Fibroblast of skin of scalp (primary cell): Measurements from ENCODE around the gene AKAP5.
"Not testable (repeated sequence)": the region's sequence is repeated elsewhere in the genome, so short reads cannot be mapped to it uniquely, and the experiment has no call there.

Experiments used
- DNase-seq: peaks from one replicate; pipeline ENCODE4 v3.0.0-alpha.2; 2013

AKAP5 gene

DNA sequence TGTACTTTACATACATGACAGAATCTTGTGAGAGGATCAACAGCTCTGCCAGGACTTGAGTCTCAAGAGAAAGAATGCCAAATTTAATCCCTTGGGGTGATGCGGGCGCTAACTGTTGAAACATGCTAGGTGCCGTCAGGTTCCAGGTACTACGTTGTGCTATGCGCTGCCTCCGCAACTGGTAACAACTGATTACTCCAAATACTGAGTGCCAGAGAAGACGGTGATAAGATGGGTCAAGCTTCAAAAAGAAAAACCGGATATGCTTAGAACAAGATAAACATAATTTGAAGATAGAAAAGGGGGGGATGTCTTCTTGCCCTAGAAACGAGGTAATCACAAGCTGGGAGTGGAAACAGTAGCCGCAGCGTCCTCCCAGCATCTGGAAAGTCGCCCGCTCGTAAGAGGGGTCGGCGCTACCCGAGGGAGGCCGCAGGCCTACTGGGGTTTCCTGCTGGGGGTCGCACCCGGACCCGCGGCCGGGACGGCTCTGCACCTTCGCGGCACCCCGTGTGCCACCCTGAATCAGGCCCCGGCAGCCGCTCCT, 37.7 kb downstream of the AKAP5 start:
- DNase-seq = no peak

DNA sequence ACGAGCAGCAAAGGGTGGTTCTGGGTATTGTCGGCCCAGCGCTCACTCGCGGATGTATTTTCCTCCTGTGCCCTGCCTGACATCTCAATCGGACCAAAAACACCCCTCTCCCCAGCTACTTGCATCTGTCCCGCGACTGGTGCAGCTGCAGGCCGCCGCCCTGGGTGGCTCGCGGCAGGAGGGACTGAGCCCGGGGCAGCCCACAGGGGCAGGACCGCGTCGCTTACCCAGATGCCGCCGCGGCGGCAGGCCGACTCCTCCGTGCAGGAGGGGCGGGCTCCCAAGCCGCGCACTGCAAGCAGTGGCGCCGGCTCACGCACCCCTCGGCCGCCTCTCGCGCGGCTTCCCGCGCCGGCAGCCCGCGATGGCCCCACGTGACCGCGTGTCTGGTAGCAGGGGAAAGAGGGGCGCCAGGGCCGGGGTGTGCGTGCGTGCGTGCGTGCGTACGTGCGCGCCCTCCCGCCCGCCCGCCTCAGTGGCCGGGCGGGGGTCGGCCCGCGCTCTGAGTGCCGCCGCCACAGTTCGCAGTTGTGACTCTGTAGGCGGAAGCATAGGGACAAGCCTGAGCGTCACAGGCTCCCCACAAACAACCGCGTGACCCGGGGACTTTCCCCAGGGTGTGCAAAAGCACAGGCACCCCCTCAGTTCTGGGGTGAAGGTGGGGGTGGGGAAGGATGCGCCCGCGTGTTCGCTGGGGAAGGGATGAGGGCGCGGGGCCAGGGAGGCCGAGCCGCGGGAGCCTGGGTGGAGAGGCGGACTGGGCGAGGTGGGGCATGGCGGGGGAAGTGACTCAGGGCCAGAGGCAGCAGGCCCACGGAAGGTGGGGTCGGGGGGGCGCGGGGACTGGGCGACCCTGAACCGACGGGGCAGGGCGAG, 38.4 kb downstream of the AKAP5 start, which contains the start of gene ZBTB25:
Gene ZBTB25 (minus strand): TSS at position 405 of the 876 bp plus-strand sequence. CDS start 13,305 bp downstream, outside the sequence.
- peak; percentile 96 for DNase-seq

DNA sequence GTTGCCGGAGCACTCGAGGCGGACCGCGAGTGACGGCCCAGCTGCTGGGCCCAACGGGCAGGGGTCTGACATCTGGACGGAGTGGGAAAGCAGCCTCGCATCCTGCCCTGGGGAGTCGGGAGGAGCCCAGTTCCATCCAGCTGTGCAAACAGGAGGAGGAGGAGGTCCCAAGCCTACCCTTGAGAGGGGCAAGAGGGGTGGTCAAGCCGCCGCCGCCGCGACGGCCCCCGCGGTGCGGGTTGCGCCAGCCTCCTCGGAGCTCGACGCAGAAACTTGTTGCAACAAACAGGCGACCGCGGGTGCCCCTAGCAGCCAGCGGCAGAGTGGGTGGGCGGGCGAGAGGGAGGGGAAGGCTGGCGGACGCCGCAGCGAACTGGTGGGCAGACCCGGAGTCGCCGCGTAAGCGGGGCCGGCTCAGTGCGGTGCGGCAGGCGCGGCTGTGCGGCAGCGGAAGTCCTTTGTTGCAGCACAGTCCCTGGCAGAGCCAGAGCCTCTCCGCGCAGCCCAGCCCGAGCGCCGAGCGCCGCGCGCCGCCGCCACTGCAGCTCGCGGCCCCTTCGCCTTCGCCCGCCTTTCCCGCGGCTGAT, 39.1 kb downstream of the AKAP5 start, which contains the start of gene ZBTB1:
Gene ZBTB1 (plus strand): TSS at position 461 of the 587 bp plus-strand sequence. CDS start 16,735 bp downstream, outside the sequence.
- peak; percentile 92 for DNase-seq

DNA sequence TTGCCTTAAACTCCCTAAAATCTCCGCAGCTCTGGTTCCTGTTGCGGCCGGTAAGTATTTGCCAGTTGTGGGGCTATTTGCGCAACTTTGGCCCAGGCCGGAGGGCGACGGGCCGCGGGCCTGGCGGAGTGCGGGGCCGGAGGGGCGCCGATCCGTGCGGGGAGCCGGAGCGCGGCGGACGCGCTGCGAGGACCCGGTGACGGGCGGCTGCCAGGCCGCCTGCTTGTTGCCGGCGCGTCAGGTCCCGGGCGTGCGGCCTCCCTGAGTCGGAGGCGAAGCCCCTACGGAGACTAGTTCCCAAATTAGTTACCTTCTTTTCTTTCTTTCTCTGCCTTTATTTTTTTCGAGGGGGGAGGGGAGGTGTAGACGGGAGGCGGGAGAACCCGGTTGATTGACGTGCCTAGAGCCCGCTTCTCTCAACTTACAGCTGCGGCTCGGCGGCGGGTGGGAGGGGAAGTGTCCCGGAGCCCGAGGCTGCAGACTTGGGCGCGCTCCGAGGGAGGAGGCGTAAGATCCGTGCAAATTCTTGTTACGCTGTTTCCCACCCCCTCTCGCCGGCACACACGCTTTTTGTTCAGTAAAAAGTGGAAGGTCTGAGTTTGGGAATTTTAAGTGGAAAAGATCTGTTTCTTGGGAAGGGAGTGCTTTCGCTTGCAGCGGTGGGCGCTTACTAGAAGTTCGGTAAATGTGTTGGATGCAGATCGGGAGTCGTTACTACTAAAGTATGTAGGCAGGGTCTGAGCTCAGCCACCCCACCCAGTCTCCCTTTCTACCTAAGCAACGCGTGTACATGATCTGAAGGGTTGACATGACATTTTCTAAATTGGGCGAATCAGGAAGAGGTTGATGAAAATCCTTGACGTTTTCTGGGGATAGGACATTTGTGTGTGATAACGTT, 39.8 kb downstream of the AKAP5 start:
- DNase-seq = peak; percentile 92

DNA sequence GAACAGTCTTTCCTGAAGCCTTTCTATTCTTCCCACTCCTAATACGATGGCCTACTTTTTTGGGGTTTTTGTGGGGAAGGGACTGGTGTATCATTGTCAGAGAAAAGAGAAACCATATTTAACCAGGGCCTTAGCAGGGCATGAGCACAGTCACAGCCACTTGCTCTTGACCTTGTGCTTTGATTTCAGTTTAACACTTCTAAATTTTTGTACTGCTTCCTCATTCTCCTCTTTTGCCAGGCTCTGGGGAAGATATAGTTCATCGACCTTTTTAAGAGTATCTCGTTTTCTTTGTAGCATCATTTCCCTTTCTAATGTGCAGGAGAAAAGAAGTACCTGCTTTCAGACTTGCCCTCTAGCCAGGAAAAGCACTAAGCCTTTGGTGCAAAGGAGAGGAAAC, 41.4 kb downstream of the AKAP5 start:
- DNase-seq = no peak

DNA sequence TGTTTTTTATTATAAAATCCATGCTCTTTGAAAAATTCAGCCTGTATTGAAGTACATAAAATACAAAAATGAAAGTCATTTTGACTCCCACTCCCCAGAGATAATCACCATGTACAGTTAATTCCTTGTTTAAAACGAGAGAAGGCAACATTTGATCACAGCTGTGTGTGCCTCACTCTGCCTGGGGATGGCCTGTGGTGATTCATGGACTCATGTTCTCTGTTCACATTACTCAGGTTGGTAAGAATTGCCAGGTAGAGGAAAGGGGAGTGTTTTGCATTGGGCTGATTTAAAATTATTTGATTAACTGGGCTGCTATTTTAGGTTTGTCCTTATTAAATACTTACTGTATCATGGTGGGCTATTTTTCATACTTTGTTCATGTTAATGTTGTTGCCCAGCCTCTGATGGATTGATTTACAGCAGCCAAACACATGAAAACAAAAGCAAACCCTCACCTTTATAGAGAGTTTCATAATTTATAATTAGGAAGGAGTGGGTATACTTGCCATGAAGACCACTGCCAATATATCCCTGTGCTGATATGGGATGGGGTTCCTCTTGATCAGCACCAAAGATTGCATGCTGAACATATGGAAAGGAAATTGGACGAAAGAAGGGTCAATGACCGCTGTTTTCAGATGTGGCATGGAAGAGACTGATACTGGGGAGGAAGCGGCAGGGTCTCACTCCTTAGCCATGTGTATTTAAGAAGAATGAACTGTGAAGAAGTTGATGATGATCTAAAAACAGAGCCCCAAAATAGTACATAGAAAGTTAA, 42.3 kb downstream of the AKAP5 start:
- no peak for DNase-seq

DNA sequence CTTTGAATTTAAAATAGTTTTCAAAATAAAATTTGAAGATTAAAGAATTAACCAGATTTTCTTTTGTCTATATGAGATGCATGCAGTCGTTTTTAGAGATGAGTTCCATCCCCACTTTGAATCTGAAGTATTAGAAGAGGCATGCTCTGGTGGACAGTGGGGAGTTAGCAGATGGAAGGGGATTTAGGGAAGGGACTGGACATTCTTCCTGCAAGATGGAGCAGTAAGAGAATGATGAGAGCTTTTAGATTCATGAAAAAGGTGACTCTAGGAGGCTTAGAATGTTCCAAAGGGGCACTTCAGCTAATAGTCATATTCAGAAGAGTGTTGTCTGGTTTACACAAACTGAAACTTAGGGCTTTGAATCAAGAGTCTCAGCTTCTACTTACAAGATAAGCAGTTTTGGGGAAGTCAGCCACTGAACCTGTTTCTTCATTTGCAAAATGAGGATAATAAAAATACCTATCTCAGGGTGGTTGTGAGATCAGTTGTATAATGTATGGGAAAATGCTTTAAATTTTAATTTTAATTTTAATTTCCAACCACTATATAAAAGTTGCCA, 43.0 kb downstream of the AKAP5 start:
- DNase-seq = no peak

DNA sequence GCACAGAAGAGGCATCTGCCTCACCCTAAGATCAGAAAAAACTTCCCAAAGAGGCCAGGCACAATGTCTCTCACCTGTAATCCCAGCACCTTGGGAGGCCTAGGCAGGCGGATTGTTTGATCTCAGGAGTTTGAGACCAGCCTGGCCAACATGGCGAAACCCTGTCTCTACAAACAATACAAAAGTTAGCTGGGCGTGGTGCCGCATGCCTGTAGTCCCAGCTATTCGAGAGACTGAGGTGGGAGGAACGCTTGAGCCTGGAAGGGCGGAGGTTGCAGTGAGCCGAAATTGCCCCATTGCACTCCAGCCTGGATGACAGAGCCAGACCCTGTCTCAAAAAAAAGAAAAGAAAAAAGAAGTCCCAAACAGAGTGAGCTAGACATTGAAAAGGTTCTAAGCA, 43.7 kb downstream of the AKAP5 start:
- DNase-seq = no peak

DNA sequence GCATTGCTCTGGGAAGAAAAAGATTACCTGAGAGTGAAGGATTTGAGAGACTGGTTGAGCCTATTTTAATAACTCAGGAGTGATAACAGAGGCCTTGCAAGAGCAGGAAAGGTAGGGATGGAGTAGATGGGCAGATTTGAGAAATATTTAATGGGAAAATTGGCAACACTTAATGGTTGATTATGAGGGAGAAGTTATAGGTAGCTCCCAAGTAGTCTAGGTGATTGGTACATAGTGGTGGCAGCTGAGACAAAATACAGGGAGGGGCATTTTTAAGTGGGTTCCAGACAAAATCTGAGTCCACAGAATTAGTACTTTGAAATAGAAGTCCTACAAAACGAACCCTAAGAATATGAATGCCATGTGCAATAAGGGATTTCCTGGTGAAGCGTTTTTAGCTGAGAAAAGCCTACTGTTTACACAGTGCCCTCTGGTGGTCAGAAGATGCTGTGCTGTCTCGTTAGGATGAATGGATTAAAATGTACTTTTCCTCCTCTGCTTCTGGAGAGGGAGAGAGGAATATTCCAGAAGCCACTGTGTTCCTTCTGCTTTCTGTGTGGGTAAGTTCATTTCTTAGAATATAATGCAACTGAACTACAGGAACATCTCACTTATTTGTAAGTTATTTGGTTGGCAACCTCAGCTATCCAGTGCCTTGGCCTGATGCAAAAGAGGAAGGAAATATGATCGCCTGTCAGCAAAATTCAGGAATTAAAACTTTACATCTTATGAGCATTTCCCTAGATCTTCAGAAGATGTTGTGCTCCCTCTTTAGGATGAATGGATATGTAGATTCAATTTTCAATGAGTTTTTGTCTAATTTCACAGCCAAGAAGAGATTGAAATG, 45.7 kb downstream of the AKAP5 start:
- peak; percentile 67 for DNase-seq

DNA sequence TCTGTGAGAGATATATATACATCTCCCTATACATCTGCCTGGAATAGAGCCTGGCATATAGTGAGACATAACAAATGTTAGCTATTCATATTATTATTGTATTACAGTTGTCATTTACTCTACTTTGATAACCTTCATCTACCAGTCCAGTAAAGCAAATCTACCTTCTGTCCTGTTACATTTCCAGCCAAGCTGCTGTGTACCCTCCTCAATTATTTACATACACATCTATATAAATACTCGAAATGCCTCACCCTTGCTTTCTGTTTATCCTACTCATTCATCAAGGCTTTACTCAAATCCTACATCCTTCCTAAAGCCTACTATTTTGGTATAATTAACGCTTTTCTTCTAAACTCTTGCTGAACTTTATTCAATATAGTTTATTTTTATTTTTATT, 48.0 kb downstream of the AKAP5 start:
- no peak for DNase-seq

DNA sequence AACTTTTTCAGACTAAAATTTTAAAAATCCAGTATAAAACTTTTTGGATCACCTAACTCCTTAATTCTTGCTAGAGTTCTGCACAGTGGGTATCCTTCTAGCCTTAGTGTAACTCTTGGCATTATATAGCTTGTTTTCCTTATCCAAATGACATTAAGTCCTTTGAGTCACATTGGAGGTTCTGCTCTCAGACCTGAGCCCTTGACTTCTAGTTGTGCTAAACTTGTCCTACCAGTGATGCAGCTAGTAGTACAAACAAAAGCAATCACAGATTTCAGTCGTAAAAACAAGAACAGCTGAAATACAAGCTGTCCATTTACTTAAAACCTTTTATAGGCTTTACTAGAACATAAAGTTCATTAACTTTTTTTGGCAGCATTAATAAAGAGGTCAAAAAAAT, 49.8 kb downstream of the AKAP5 start:
- no peak for DNase-seq

DNA sequence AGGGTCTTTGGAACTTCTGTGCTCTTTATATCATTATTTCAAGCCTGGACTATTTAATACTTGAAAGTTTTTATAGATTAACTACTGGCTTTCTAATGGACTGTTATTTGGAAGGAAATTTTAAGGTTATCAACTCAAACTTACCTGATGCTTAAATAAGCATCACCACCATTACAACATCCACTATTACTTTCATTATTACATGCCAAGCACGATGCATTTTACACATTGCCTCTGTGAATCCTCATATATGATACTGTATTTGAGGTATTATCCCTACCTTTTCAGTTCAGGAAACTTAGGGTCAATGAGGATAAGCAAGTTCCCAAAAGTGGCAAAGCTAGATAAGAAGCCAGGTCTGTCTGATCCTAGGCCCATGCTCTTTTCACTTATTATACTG, 51.7 kb downstream of the AKAP5 start:
- DNase-seq = no peak

DNA sequence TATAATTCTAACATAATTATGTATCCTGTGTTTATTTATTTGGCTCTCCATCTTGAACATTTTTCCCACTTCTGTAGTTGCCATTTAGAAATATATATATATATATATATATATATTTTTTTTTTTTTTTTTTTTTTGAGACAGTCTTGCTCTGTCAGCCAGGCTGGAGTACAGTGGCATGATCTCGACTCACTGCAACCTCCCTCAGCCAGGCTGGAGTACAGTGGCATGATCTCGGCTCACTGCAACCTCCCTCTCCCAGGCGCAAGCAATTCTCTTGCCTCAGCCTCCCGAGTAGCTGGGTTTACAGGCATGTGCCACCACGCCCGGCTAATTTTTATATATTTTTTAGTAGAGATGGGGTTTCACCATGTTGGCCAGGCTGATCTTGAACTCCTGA, 52.4 kb downstream of the AKAP5 start:
- not testable (repeated sequence) for DNase-seq

DNA sequence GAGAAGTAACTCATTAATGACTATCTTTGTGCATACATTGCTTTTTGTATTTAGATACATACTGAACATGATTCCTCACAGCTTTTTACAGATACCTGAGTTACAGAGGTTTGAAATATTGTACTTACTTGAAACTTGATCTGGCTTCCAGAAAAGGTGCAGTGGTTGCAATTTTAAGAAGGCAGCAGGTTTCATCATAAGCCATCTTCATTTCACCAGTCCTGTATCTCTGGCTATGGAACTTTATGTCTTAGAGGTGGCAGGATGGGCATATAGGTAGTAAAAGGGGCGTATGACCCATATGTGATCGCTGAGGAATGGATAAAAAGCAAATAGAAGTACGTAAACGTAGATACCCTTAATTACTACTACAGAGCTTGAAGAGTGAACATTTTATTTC, 52.9 kb downstream of the AKAP5 start:
- no peak for DNase-seq

DNA sequence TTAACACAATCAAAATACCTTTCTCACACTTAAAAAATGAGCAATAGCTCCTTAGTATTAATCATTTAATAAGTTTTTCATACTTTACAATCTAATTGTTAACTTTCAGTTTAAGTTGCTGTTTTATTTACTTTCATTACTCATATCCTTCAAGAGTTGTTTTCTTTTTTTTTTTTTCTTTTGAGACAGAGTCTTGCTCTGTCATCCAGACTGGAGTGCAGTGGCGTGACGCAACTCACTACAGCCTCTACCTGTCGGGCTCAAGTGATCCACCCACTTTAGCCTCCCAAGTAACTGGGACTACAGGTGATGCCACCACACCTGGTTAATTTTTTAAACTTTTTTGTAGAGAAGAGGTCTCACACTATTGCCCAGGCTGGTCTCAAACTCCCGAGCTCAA, 55.4 kb downstream of the AKAP5 start:
- DNase-seq = no peak

DNA sequence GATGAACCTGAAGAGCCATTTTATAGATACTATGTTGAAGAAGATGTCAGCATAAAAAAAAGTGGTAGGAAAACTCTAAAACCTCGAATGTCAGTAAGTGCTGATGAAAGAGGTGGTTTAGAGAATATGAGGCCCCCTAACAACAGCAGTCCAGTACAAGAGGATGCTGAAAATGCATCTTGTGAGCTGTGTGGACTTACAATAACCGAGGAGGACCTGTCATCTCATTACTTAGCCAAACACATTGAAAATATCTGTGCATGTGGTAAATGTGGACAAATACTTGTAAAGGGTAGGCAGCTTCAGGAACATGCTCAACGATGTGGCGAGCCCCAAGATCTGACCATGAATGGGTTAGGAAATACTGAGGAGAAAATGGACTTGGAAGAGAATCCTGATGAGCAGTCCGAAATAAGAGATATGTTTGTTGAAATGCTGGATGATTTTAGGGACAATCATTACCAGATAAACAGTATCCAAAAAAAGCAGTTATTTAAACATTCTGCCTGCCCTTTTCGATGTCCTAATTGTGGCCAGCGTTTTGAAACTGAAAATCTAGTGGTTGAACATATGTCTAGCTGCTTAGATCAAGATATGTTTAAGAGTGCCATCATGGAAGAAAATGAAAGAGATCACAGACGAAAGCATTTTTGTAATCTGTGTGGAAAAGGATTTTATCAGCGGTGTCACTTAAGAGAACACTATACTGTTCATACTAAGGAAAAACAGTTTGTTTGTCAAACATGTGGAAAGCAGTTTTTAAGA, 57.5 kb downstream of the AKAP5 start:
- no peak for DNase-seq
